AG08396 (cell line): ENCODE results near the gene PDIA3.
"Not testable (repeated sequence)": the region's sequence is repeated elsewhere in the genome, so short reads cannot be mapped to it uniquely, and the experiment has no call there.

Experiments used
- DNase-seq: peaks from one replicate; pipeline ENCODE4 v3.0.0; 2012; ENCODE audit warnings: low spot score, mixed read lengths

PDIA3 gene

DNA sequence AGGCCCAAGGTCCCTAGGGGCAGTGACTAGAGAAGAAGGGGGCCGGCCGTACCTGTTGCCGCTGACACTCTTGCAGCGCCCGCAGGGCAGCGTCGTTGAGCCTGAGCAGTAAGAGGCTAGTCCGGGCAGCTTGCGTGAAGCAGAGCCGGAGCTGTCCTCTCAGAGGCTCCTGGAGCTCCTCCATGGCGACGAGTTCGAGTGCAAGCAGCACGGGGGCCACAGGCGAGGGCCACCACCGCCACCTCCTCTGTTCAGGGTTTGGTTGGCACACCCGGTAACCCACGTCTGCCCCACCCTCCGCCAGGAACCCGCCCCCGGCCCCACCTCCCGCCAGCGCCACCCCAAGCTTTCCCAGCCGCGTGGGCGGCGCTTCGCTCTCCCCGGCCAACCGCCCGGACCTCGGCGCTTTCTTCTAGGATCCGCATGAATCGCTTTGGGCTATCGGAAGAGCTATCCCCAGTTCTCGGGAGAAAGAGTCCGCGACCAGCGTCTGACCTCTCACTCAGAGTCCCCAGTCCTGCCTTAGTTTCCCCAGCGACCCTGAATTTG lies 30.6 kb downstream of the PDIA3 start, which contains the start of gene ELL3:
ELL3 (minus strand) TSS at position 249 of the 549 bp plus-strand sequence; CDS start at position 184, 65 bp downstream.
- peak; percentile 77 for DNase-seq

- peak; percentile 74 for DNase-seq
Measured at GRCh38 chr15:43777267-43777914, 31.2 kb downstream of the PDIA3 start.

DNA sequence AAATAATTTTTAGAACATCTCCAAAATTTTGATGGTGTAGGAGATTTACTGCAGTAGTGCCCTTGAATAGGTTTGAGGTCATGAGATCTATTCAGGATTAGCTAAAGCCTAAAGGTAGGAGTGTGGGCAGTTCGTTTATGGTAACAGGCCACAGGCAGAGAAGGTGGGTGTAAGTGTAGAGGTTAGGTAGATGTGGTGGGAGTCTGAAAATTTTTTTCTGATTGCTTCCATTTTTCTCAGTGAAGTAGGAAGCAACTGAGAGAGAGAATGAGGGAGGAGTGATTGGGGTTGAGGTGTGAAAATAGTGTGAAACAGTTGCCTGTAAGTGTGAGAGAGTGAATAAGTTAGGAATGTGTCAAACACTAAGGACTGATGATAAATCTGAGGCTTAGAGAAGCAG lies 32.8 kb downstream of the PDIA3 start:
- no peak for DNase-seq

DNA sequence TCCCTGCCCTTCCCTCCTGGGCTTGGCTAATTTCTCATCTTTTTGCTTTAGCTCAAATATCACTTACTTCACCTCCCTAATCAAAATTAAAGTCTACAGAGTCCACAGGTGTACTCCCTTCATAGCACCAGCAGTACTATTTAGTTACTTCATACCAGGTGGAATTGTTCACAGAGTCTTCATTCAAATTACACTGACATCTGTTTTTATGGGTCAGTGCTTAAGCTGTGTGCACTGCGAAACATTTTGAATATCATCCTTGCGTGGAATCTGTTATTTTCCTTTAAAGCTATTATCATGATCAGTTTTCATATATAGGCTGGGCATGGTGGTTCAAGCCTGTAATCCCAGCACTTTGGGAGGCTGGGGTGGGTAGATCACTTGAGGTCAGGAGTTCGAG lies 43.2 kb downstream of the PDIA3 start:
- no peak for DNase-seq

- peak; percentile 98 for DNase-seq
Measured at GRCh38 chr15:43791993-43792760, 45.9 kb downstream of the PDIA3 start, which contains the start of gene SERF2. TSS of gene SERF2 (plus strand) at chr15:43792320. CDS start at chr15:43792377, 57 bp downstream.

- peak; percentile 44 for DNase-seq
Measured at GRCh38 chr15:43792761-43793476, 46.7 kb downstream of the PDIA3 start.

- no peak for DNase-seq
Measured at GRCh38 chr15:43793647-43794046, 47.4 kb downstream of the PDIA3 start.

DNA sequence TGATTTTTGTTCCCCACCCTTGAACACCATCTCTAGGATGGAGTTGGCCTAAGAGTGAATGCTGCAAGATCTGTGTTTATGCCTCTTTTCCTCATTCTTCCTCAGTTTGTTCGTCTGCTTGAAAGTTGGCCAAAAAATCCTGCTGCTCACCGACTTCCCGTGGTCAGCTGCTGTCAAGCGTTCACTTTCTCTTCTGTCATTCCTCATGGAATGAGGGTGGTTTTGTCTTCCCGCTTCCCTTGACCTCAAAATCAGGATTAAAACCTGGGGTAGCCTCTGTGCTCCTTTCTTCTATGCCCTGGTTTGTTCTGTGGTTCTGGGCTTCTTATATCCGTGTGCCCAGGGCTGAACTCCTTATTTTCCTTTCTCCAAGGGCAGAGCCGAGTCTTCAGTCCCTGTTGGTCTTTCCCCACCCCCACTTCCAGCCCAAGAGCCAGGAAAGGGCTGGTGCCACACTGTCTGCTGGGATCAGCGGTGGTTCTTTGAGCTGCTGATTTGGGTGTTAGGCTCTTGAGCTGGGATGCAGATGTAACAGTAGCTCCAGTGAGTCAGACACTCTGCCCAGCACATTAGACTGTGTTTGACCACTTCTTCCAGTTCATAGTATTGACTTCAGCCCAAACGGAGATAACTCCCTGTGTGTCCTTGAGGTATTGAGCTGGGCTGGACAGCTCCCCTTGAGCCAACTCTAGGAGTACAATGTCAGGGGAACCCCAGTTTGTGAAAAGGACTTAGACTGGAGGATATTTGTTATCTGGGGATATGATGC lies 48.2 kb downstream of the PDIA3 start:
- peak; percentile 47 for DNase-seq

DNA sequence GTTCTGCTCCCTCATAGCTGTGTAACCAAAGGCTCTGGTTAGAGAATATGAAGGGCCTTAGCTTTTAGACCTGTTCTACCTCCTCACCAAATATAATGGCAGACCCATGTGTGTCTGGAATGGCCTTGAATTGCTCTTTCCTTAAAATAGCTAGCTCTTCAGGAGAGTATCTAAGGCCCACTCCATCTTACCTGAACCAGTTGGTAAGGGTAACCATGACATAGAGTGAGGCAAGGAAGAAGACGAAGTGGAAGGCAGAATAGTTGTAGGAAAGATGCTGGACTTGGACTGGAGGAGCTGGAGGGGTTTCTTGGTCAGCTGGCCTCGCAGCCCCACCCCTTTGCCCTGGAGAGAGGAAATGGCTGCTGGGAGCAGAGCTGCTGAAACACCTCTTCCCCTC lies 49.0 kb downstream of the PDIA3 start:
- DNase-seq, result no peak

DNA sequence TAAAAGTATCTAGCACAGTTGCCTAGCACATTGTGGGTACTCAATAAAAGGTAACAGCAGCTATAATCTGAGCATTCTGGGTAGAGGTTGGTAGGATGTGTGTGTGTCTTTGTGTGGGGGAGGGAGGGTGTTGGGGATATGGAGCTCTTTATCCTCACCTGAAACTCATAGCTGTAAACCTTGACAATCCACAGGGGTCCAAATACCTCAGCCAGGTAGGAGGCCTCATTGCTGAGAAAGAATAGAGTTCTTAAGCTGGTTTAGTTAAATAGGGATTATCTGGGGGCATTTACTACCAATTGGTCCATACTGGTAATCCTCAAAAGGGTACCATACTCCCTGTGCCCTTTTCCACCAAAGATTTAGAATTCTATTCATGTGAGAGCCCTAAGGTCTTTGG lies 49.8 kb downstream of the PDIA3 start:
- DNase-seq, result no peak

GRCh38 chr15:43796566-43796965 lies 50.3 kb downstream of the PDIA3 start:
- no peak for DNase-seq

DNA sequence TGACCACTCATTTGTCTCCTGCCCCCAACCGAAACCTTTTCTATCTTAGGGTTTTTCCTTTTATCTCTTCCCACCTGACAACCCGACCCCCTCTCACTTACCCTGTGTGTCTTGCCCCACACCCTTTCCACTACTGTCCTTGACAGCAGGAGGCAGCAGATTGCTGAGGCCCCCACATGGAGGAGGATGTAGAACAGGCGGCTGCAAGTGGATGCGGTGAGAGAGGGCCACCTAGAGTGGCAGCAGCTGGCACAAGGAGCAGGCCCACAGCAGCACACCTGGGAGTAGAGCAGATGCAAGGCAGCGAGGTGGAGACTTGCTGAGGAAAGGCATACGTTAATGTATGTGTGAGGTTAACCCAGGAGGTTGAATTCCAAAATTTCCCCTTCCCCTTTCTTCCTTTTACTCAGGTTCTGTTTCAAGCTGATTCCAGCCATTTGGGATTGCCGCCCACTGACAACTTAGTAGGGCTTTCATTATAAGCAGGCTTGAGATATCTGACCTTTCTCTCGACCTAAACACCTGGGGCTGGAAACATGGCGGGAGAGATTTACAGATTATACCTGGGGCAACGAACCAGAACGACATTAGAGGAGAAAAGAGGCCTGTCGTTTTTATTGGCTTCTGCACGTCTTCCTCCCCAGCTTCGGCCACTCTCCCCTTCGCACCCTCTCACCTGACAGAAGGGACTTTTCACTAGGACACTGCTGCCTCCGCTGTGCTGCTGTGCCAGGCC lies 53.1 kb downstream of the PDIA3 start:
- no peak for DNase-seq

- DNase-seq, result no peak
Measured at GRCh38 chr15:43799945-43800285, 53.7 kb downstream of the PDIA3 start, which contains the start of gene SERINC4. TSS of gene SERINC4 (minus strand) at chr15:43800220. CDS start at chr15:43799986, 234 bp downstream.

DNA sequence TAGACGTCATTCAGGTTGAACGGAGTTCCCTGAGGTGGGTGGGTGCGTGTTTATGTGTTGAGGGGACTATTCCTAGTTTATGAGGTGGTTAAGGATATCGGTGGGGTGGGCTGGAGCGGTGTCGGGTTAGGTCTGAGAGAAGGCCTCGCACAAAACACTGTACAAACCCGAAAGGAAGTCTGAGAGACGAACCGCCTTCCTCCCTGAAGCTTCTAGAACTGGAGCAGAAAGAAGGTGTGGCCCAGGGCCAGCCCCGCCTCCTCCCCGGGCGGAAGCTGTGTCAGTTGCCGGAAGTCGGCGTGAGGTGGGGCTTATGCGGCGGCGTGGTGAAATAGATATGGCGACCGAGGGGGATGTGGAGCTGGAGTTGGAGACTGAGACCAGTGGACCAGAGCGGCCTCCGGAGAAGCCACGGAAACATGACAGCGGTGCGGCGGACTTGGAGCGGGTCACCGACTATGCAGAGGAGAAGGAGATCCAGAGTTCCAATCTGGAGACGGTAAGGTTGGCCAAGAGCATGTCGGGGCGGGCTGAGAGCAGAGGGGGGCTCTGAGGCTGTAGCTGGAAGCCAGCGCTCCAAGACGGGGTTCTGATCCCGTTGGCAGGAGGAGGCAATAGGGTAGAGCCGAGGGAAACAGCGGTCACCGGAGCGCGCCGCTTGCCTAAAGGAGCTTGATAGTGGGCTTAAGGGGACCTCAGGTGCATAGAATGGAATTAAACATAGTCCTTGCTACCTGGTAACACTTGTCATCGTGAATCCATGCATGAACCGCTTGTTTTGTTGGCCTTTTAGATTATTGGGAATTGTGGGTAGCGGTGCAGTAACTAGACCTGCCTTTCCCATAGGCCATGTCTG lies 54.3 kb downstream of the PDIA3 start, which contains the start of gene HYPK:
HYPK (plus strand) TSS at position 314 of the 856 bp plus-strand sequence; CDS start at position 338, 24 bp downstream.
- peak; percentile 83 for DNase-seq

DNA sequence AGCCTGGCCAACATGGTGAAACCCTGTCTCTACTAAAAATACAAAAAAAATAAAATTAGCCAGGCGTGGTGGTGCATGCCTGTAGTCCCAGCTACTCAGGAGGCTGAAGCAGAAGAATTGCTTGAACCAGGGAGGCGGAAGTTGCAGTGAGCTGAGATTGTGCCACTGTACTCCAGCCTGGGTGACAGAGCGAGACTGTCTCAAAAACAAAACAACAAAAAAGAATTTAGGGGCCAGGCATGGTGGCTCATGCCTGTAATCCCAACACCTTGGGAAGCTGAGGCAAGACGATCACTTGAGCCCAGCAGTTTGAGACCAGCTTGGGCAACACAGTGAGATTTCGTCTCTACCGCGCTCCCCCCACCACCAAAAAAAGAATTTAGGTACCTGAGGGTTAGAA lies 56.4 kb downstream of the PDIA3 start:
- not testable (repeated sequence) for DNase-seq

- DNase-seq, result no peak
Measured at GRCh38 chr15:43808435-43808950, 62.3 kb downstream of the PDIA3 start.

DNA sequence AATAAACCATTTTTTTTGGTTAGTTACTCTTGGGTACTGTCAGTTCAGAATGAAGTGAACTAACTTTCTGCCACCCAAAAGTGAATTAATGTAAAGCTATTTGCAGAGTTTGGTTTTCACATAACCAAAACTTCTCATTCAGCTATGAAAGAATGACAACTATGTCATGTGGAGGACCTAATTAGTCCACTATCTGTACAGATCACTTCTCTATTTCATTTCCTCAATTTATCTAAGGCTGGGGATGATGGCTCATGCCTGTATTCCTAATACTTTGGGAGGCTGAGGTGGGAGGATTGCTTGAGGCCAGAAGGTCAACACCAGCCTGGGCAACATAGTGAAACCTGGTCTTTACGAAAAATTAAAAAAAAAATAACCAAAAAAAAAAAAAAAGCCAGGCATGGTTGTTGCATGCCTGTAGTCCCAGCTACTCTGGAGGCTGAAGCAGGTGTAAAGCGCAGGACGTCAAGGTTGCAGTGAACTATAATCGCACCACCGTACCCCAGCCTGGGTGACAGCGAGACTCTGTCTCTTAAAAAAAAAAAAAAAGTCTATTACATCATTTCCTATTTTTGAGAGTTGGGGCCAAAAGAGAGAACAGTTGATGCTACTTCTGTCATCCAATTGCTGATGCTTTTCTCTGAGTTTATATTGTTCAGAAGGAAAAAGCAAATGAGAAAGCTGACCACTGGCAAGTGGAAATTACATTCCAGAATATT lies 62.9 kb downstream of the PDIA3 start:
- no peak for DNase-seq

DNA sequence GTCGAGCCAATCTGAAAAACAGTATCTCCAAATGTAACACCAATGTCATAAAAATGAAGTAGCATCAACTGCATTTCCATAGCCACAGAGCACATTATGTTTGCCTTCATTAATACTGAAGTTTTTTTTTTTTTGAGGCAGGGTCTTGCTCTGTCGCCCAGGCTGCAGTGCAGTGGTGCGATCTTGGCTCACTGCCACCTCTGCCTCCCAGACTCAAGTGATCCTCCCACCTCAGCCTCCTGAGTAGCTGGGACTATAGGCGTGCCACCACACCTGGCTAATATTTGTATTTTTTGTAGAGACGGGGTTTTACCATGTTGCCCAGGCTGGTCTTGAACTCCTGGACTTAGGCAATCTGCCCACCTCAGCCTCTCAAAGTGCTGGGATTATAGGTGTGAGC lies 68.8 kb downstream of the PDIA3 start:
- DNase-seq, result not testable (repeated sequence)

GRCh38 chr15:43821505-43821904 lies 75.3 kb downstream of the PDIA3 start:
- no peak for DNase-seq
